HG02852 (cell line): Measurements from ENCODE around the gene MANBA.

ENCODE experiments used
- ATAC-seq: cut with Tn5 transposase; IDR thresholded peaks from one replicate; pipeline ENCODE4 v1.9.1; 2021; ENCODE audit warnings: mild to moderate bottlenecking, moderate library complexity; ENCODE audit not compliant: unreplicated experiment

Gene MANBA

DNA sequence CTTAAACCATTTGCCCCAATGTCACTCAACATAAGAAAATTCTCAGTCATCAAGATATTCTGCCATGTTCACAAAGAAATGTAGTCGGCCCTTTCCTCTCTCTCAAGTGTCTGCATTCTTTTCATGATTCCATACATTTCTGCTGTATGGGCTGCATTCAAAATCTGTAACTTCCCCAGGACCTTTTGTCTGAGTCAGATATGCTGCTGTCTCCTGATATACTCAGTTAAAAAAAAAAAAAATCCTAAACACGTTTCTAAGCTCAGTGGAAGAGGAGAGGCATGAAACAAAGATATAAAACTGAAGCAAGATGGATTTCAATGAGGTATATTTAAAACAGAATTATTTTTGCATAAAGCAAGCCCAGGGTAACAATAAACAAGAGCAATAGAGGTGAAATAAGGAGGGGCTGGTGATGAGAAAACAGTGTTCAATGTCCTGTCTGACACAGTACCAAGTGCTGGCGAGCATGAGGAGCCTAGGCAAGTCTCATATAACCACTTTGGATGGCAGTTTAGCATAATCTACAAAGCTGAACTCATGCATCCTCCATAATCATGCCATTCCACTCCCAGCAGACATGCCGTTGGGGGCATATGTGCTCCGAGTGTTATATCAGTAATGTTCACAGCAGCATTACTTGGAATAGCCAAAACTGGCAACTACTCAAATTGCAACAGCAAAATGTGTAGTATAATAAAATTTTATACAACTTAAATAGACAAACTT, 76.7 kb downstream of the MANBA start:
- ATAC-seq = no peak

DNA sequence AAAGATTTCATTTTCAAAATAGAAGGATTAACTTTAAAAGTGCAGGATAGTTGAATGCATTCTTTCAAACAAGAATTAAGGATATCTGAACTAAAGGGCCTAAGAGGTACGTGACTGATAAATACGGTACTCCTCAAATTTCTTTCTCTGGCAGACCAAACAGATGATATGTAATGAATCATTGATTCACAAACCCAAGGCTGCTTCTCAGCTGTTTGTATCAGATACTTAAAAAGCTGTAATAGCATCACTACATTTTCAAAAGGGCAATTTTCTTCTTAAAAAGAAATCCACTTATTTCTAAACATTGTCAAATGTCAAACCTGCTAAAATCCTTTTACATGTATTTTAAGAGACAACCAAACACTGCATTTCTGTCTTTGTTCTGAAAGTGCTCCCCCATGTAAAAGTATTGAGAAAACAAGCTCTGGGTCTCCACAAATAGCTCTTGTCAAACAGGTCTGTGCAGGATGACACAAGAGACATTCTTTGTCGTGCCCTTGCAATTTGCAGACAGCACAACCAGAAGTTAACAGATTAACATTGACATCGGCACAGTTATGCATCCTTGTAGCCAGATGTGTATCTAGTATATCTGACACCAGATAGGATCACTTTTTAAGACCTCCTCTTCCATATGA, 82.0 kb downstream of the MANBA start:
- ATAC-seq = no peak

DNA sequence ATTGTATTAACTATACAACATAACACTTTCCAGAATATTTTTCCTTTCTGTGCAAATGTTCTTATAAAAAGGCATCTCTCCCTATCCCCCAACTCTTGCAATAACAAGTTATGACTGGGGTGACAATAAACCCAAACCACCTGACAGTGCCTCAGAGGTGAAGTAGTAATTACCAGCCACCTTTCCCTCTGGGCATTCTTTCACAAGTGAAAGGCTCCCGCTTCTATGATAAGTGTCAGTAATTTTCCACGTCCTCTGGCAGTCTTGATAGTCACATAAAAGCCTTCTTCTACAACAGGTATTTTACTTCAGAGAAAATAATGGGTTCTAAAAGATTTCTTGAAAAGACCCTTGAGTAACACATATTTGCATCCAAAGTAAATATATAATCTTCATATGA, 82.7 kb downstream of the MANBA start:
- ATAC-seq = no peak

DNA sequence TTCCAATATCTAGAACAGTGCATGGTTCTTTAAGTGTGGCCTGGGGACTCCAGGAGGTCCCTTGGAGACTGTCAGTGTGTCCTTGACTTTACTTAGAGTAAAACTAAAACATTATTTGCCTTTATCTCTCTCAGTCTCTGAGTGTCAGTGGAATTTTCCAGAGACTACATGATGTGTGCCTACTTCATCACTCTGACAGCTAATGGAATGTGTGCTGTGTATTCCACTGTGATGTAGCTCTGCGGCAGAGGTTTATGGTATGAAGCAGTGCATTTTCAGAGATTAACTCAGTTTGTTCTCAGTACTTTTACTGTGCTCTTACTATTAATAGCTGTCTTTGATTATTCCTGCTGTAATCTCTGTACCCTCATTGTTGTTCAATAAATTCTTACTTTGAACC, 85.6 kb downstream of the MANBA start:
- ATAC-seq = no peak

DNA sequence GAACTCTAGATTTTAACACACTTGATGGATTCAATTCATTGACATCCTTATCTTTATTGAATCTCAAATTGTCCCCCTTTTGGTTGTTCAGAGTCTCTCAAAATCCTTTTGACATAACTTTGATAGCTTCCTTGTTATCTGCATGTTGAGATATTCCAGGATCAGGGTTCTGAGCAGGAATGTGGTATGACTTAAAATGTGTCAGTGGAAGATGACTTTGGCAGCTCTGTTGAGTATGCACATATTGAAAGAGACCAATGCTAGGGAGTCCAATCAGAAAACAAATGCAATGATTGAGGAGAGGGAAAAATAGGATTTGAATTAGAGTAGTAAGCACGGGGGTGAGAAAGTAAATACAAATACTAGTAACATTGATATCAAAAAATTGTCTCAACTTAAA, 93.8 kb downstream of the MANBA start:
- no peak for ATAC-seq

DNA sequence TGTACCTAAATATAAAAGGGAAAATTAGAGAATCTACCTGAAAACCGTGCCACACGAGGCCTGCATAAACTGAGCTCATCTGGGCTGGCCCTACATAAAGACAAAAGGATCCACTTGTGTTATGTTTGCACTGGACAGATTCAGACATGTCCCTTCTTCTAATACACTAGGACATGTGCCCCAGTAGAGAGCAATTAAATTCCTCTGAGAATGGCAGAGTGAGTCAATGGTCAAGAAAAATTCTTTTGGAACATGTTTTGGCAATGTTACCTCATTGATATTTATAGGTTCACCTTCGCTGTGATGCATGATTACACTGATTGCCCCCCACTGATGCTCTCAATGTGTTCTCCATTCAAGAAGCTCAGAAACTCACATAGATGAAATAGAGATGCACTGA, 95.2 kb downstream of the MANBA start:
- no peak for ATAC-seq

DNA sequence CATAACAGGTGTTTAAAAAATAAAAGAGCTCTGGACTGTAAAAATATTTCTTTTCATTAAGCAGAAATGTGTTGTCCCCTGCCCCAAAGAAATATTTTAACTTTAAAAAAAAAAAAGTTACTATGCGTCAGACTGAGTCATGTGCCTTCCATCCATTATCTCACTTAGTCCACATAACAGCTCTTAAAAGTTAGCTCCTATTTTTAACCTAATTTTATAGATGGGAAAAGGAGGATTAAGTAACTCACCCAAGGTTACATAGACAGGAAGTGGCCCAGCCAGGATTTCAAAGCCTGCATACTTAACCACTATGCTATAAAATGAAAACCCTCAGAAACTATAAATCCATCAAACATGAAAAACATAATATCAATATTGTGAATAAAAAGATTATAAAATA, 97.7 kb downstream of the MANBA start:
- no peak for ATAC-seq

DNA sequence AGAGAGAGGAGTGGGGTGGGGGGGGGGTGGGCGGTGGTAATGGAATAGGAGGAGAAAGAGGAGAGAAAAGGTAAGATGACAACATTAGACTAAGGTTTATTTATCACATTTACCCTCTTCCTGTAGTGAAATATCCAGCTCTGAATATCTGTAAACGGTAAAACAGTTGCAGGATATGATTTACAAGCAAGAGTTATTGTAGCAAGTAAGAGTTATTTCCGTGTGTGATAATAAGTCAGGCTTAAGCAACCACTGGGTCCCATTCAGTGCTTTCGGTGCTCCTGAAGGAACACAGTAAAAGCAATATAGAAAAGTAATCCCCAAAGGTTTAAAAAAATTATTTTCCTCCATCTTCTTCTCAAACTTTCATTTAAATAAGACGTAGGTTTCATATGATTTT, 103.6 kb downstream of the MANBA start:
- no peak for ATAC-seq

DNA sequence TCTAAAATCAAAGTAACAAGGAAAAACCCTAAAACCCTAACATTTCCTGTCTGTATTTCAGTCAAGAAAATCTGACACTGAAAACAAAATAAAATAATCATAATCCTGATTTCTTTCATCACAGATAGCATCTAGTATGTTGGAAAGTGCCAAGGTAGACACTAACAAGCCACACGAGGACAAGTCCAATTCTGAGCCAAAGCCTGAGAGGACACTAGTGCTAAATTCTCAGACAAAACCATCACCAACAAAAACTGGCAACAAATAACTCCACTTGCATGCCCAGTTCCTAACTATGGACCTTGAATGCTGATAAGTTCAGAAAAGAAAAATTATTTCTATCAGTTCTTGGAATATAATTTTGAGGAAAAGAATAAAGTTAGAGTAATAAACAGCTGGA, 113.7 kb downstream of the MANBA start:
- ATAC-seq = no peak

DNA sequence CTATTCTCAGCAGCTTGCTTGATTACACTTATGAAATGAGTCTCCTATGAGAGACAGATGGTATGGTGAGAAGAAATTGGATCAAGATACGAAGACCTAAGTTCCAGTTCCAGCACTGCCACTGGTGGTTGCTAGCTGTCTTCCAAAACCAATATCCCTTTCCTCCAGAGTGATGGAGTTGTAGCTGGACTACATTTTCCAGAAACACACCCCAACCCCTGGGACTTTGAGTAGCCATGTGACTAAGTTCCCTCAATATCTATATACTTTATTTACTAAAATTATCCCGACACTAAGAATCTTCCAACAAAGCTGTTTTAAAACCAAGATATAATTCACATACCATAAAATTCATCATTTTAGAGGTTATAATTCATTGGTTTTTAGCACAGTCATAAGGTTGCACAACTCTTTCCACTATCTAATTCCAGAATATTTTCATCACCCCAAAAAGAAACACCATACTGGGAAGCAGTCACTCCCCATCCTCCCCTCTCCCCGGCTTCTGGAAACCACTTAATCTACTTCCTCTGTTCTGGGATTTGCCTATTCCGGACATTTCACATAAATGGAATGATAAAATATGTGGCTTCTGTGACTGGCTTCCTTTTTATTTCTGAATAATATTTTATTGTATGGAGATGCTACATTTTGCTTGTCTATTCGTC, 118.0 kb downstream of the MANBA start:
- ATAC-seq = no peak

DNA sequence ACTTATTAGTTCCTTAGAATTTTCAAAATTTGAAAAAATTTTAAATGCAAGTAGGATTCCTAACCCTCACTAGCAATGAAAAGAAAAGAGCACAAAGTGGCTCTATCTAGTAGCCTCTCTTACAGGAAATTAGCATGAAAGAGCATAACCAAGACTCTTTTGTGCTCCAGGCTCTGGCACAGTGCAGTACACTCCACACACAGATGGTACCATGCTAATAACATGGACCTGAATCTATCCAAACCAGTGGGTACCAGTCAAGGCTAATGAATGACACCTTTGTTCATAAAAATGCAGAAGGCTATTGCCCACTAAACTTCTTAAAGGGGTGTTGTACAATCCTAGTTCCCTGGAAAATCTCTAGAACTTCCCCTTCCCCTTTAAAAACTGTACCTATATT, 119.0 kb downstream of the MANBA start:
- ATAC-seq = no peak

DNA sequence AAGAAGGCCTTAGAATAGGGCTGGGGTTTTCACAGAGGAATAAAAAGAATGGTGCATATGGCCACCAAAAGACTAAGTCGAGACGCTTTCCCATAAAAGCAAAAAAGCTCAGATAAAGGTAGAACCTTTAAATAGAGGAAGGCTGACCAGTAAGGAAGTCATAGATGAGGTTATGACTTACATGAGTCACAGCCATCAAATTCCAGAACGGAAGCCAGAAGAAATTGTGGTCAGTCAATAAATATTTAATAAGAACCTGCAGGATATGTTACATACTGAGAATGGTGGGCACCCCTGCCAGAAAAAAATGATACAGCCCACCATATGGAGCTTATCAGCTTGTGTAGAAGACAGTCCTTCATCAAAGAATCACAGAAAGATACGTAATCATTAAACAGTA, 120.1 kb downstream of the MANBA start:
- ATAC-seq = no peak

DNA sequence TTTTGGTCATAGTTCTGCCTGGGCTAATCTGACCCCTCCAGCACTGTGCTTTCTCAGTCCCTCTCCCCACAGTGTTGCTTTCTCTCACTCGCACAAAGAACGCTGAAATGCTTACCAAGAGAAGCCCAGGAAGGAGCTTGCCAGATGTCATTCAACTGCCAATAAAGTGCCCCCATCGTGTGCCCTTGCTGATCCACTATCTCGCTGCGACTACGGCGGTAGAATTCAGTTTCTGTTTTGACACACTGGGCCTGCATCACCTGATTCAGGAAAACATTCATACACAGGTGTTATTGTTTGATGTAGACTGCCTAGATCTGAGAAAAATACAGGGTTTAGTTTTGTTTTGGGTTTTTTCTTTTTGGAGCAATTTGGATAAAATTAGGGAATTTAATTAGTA, 121.2 kb downstream of the MANBA start:
- ATAC-seq = no peak

DNA sequence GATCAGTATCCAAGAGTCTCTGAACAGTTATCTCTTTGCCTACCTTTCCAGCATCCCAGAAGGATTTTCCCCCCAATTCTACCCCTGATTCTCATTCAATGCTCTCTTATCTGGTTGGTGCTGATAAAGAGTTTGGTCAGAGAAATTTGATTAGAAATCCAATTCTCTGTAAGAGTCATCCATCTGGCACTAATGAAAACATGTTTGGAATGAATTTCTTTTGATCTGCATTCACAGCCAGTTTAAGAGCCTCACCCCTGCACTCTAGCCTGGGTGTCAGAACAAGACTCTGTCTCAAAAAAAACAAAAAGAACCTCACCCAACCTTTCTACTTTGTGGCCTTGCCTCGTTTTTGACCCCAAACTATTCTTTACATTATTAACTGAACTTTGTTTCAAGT, 122.1 kb downstream of the MANBA start:
- no peak for ATAC-seq

DNA sequence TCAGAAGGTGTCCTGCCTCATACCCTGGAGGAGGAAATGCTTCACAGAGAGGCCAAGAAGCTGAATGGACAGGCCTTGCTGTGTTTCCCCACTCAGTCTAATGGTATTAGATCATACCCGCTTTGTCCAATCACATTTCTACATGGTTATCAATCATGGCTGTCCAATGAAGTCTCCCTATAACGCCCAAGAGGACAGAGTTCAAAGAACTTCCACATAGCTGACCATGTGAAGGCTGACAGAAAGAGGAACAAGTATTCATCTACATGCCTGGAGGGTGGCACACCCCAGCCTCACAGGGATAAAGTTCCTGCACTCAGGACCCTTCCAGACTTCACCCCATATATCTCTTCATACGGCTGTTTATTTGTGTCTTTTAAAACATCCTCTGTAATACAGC, 123.4 kb downstream of the MANBA start:
- ATAC-seq = no peak

DNA sequence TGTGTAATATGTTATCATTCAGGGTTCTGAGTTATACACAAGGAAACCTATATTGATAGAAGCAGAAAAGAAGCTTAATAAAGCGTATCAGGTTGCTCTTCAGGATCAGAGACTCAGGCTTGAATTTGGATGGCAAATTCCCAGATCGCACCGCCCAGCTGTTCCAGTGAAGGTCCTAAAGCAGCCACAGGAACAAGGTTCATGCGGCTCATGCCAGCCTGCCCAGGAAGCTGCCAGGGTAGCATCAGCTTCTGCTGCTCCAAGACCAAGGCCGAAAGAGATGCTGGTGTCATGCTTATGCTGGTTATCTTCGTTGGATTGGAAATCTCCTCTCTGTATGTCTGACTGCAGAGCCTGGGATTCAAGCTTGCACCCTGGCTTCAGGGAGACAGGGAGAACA, 127.7 kb downstream of the MANBA start:
- no peak for ATAC-seq

DNA sequence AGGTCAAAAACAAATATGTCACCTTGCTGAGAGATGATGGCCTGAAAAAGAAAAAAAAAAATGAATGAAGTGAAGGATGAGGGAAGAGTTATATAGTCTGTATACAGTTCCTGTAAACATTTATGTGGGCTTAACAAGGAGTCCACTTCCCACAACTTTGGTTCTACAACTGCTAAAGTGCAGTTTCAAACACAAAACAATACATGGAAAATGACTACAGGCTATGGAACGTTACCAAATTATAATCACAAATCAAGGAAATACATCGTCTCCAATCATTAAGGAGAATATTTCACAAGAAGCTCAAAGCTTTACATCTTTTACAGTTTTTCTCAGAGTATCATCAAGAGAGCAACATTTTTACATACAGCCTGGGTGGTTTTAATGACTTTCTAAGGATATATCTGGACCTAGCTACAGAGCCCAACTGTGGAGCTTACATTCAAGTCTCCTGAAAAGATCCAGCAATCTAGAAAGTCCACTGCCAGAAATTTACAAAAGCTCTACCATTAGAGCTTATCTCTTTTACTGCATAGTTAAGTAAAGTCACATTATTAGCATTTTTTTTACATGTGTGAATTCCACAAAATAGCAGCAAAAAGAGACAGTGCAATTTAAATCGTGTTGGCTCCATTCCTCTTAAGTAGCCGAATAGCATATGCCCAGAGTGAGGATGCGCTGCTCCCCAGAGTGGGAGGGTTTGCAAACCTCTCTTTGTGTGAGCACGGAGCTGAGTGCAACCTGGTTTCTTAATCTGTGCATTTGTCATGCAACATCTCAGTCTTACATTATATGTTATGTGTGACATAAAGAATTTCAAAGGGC, 128.3 kb downstream of the MANBA start:
- ATAC-seq = no peak

DNA sequence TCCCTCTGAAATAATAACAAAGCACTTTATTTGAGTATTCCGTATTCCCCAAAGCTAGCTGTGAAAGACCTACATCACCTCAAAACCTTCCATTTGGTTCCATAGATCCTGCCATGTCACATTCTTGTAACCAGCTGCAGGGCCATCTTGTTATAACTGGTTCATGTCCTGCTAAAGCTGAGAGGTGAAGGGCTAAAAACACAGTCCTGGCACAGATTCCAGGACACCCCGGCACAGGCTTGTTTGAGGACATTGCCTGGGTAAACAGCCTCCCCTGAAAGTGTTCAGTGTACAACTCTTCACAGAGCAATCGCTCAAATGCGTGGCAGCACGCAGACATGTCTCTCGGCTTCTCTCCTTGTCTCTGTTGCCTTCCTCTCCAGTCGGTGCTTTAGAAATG, 129.2 kb downstream of the MANBA start:
- no peak for ATAC-seq

DNA sequence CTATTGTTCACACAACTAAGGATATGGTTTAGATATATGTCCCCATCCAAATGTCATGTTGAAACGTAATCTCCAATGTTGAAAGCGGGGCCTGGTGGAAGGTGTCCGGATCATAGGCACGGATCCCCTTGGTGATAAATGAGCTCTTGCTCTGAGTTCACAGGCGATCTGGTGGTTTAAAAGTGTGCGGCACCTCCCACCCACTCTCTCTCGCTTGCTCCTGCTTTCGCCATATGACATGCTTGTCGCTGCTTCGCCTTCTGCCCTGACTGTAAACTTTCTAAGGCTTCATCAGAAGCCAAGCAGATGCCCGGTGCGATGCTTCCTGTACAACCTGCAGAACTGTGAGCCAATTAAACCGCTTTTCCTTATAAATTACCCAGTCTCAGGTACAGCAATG, 131.1 kb downstream of the MANBA start:
- no peak for ATAC-seq

DNA sequence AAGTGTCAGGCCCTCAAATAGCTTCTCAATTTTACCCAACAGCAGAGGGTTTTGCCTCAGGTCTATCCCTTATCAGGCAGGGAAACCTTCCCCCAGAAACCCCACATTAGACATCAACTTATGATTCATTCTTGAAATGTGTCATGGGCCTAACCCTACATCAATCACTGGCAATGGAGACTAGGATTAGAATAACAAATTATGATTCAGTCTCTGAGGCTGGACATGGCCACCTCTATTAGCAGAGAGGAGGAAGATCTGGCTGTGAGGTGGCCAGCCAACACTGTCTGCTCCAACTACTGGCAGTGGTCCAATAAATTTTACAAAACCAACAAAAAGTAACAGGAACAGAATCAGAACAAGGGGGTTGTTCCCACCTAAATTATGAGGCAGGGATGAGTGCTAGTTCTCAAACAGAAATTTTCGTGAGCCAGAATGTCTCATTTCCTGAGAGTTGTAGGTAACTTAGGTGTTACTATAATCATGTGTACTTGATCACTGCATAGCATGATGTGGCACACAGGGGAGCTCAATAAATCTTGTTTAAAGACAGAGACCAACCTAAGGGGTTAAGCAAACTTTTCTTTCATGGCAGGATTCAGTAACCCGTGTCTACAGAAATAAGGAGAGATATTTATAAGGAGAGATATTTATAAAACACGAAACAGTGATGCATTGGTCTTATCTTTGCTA, 132.8 kb downstream of the MANBA start:
- ATAC-seq = no peak
